ENCODE results near the gene SLC22A14. TPM values are rescaled to one million over a fixed set of nuclear protein-coding genes. Genes with fewer than 3 reads are reported as not detected.
"Not testable (repeated sequence)": the region's sequence is repeated elsewhere in the genome, so short reads cannot be mapped to it uniquely, and the experiment has no call there.

SLC22A14 gene
- polyA plus RNA-seq, 4 donors = 0.32 to 0.57 (median 0.42) TPM

DNA sequence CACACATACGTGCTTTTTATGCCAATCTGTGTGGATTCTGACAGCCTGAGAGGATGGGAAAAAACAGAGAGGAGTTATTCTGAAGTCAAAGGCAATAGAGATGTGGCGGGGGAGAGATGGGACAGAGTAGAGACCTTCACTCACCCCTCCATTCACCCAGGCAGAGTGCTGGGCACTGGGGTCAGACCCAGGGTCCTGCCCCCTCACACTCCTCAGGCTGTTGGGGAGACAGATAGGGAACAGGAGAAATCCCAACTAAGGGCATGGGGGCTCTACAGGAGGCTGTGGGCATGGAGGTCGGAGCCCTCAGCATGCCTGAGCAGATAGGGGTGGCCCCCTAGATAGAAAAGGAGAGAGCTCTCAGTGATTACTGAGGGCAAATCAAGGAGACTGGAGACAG lies 30.3 kb downstream of the SLC22A14 start:
- DNase-seq (ENCODE audit: low read depth in 4 of 4, low spot score in 3 of 4) = no peak

DNA sequence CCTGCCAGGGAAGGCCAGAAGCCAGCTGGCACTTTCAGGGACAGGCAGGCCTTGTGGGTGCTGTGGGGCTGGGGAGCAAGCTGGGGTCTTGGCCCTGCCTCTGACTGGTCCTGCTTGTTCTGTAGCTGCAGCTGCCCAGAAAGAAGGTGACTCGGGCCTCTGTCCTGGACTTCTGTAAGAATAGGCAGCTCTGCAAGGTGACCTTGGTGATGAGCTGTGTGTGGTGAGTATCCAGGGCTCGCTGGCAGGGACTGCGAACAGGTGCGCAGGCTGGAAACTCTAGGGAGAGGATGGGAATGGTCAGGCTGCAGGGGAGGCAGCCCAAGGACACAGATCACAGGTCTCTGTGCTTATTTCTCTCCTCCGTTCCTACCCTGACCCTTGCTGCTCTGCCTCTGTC lies 31.2 kb downstream of the SLC22A14 start:
- DNase-seq (ENCODE audit: low read depth in 4 of 4, low spot score in 3 of 4) = no peak

DNA sequence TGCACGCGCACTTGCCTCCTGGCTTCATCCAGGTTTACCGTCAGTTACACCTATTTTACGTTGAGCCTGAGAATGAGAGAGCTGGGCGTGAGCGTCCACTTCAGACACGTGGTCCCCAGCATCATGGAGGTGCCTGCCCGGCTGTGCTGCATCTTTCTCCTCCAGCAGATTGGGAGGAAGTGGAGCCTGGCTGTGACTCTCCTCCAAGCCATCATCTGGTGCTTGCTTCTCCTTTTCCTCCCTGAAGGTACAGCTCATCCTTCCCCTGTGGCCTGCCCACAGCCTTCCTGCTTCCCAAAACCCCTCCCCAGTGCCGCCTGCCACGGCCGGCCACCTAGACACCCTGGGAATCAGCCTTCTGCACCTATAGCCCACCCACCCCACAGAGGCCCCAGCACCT lies 31.6 kb downstream of the SLC22A14 start:
- DNase-seq (ENCODE audit: low read depth in 4 of 4, low spot score in 3 of 4) = no peak

DNA sequence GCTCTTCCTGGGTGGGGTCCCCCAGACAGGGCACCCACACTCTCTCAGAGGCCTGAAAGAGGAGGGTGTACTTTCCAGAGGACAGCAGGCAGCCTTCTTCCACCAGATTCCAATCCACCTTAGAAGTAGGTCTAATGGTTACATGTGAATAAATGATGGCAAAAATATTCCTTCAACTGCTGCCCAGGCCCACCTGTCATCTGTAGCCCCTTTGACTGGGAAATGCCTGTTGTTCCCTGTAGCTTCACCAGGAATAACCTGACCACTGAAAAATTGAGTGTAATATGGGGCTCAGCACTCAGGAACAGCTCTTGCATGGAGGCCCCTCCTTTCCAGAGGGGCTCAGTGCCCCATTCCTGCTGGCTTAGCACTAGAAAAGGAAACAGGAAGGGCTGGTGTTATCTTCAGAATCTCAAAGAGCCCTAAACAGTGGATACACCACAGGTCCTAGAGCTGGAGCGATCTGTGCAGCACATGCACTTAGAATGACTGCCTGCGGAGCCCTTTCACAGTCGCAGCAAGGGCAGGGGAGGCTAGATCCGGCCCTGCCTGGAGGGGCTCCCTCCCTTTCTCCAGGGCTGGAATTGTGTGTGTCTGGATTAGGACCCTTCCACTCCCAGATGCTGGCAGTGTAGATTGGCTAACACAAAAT lies 32.1 kb downstream of the SLC22A14 start:
- no peak for DNase-seq (ENCODE audit: low read depth in 4 of 4, low spot score in 3 of 4)

DNA sequence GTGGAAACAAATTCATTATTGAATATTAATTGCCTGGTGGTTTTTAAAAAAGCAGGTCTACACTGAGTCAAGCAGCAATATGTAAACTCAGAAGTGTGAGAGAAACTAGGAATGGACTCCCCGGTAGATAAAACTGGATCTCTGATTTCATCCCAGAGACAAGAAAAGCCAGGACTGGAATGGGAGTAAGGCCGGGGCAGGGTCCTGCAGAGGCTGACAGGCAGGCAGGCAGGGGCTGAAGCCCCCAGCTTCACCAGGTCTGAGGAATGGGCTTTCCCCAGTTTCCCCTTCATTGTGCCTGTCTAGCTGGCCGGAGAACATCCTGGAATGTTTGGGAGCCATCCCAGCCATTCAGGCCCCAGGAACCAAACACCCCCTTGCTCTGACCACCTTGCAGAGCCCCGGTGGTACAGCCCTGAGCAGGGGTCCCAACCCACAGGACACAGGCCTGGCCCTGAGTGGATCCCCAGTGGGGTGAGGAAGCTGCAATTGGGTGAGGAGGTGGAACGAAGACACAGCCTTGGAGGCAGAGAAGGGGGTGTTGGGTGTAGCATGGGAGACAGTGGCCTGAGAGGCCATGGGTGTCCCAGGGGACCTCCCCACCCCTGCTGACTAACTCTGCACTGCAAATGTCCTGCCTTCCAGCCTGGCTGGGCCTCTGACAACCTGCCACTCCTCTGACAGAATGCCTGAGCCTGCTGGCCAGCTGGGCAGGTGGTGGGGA lies 32.8 kb downstream of the SLC22A14 start:
- DNase-seq (ENCODE audit: low read depth in 4 of 4, low spot score in 3 of 4) = no peak

DNA sequence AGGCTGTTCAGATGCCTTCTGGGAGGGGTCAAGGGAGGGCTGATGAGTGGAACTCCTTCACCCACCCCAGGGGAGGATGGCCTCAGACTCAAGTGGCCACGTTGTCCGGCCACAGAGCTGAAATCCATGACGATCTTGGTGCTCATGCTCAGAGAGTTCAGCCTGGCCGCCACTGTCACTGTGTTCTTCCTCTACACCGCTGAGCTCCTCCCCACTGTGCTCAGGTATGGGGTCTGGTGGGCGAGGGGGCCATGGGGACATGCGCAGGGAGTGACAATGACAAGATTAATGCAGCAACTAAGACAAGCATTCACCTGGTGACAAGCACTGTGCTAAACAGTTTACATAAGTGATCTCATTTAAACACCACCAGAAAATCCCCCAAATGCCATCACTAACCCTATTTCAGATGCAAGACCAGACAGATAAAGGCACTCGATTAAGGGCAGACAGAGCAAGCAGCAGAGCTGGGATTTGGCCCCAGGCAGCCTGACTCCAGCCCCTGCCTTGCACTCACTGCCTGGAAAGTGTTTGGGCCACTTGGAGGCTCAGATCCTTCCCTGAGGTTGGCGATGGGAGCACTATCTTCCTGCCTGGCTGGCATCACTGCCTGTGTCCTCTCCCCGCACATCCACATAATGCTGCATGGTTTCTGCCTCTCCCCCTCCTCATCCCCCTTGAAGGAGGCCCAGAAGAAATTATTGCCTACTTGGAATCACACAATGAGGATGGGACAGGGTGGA lies 33.6 kb downstream of the SLC22A14 start:
- DNase-seq (ENCODE audit: low read depth in 4 of 4, low spot score in 3 of 4) = no peak

DNA sequence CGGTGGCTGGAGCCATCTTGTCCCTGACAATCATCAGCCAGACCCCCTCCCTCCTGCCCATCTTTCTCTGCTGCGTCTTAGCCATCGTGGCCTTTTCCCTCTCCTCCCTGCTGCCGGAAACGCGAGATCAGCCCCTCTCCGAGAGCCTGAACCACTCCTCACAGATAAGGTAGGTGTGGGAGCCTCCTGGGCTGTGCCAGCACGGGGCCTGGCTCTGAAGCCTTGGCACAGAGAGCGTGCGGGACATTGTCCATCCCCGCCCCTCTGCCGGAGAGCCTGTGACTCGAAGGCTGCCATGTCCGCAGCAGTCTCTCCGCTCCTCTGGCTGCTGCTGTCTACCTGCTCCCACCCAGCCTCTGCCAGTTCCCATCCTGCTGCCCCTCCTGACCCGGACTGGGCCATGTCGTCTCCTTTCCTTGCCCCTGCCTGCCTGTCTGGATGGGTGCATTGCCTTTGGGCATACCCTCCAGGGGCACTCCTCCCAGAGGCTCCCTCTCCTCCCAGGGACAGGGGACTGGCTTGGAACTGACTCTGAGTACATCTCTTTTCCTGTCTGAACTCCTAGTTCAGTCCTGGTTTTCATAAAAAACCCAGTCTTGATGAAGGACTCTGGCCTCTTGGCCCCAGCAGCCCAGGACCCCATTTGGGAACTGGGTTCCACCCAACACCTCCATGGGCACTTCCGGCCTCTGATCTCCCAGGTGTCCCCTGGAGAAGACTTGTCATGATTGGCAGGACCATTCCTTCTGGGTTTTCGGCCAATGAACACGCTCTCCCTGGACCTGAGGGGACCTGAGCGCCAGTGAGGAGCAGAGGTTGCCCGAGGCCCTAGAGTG lies 34.5 kb downstream of the SLC22A14 start:
- no peak for DNase-seq (ENCODE audit: low read depth in 4 of 4, low spot score in 3 of 4)

DNA sequence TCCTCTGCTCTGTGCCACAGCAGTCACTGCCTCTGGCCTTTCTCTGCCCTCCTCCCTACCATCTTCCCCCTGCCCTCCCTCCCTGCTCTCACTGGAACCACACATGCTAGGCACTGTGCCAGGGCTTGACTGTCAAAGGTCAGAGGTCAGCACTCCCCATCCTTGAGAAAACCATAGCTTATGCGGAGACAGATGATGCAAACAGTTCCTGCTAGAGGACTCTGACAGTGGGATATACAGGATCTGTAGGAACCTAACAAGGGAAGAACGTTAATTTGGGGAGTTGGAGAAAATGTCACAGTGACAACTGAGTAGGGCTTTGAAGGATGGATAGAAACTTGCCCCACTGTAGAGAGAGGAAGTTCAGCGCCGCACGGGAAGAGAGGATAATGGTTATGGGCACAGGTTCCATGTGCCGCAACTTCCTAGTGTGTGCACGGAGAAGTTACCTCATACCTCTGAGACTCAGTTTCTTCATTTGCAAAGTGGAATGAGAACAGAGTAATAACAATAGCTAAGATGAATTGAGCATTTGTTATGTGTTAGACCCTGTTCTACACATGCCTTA lies 35.2 kb downstream of the SLC22A14 start:
- DNase-seq (ENCODE audit: low read depth in 4 of 4, low spot score in 3 of 4) = no peak

DNA sequence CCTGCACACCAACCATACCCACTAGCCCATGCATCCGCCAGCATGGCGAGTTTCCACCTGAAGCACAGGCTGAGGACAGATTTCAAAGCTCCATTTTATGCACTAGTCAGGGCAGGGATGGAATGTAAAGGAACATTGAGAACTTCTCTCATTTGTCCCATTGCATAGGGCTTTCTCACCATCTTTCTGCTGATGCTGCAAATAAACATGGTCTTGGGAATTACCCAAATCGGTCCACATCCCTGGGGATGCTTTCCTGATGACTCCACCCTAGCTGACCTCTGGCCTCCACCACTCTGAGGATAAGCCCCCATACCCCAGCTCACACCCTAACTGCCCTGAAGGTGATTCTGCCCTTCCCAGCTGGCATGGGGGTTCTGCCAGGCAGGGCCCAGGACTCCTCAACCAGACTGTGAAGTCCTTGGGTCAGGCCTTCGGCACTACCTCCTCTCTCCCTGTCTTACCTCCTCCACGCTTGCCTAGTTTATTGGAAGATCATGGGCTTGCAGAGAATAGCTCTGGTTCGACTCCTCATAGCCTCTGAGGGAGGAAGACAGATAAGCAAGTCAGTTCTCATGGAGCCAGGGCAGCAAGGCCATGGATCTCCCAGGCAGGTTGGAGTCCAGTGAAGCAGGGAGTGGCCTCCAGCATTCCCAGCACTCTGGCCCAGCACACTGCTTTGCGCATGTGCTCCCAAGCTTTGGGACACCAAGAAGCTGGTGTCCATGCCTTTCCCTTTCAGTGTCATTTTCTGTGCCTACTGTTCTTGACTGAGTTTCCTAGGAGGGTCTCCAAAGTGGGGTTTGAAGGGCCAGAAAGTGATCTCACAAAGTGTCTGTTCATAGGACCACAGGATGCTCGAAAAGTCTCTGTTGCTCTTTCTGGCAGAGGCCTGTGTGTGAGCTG lies 36.9 kb downstream of the SLC22A14 start:
- DNase-seq (ENCODE audit: low read depth in 4 of 4, low spot score in 3 of 4) = no peak

DNA sequence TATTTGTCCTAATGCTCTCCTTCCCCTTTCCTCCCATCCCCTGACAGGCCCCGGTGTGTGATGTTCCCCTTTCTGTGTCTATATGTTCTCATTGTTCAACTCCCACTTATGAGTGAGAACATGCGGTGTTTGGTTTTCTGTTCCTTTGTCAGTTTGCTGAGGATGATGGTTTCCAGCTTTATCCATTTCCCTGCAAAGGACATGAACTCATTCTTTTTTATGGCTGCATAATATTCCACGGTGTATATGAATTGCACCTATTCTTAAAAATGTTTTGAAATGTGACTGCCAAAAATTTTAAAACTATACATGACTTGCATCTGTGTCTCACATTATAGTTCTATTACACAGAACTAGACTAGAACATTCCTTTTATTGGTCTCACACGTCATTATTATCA lies 38.5 kb downstream of the SLC22A14 start:
- DNase-seq (ENCODE audit: low read depth in 4 of 4, low spot score in 3 of 4) = not testable (repeated sequence)

DNA sequence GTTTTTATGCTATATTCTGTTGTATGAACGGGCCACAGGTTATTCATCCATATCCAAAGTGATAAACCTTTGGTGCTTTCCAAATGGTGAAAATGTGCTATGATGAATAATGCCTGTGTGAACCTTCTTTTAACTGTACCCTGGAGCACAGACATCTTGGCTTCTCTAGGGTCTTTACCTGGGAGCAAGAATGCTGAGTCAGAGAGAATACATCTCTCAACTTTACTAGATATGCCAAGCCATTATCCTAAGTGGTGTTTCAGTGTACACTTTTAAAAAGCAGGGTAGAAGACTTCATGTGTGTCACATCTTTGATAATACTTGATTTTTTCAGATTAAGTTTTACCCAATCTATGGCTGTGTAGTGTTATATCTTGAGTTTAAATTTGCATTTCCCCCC lies 41.0 kb downstream of the SLC22A14 start:
- no peak for DNase-seq (ENCODE audit: low read depth in 4 of 4, low spot score in 3 of 4)

DNA sequence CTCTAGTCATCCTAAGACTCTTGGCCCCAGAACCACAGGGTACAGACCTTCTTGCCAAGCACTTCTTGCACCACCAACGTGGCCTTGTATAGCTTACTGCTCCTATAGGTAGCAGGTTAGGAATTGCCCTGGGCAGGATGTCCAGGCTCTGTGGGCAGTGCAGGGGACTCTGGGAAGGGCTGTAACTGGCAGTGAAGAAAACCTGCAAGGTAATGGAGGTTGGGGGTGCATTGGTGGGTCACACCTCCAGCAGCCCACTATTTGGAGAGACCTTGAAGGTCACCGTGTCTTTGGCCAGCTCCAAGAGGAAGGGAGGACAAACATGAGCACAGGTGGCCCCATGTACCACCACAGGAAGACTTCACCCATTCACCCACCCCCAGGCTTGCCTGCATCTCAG lies 43.2 kb downstream of the SLC22A14 start:
- DNase-seq (ENCODE audit: low read depth in 4 of 4, low spot score in 3 of 4) = no peak

DNA sequence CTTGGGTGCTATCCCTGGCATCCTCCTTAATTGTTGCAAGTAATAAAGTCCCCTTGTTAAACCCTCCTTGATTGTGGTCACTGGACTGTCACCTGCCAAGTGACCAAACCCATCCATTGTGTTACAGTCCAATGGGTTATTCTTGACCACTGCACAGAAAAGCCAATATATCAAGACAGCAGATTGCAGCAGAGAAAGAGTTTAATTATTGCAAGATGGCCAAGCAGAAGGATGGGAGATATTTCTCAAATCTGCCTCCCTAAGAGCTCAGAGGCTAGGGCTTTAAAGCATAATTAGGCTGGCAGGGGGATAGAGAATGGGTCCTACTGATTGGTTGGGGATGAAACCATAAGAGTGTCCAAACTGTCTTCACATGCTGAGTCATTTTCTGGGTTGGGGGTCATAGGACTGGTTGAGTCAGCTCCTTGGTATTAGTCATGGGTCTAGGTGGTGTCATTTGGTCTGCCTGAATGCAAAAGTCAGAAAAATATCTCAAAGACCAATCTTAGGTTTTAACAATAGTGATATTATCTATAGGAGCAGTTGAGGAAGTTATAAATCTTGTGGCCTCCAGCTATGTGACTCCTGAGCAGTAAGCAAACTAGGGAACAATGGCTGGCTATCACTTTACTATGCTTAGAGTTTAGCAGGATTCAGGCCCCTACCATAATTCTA lies 45.4 kb downstream of the SLC22A14 start:
- DNase-seq (ENCODE audit: low read depth in 4 of 4, low spot score in 3 of 4) = no peak

DNA sequence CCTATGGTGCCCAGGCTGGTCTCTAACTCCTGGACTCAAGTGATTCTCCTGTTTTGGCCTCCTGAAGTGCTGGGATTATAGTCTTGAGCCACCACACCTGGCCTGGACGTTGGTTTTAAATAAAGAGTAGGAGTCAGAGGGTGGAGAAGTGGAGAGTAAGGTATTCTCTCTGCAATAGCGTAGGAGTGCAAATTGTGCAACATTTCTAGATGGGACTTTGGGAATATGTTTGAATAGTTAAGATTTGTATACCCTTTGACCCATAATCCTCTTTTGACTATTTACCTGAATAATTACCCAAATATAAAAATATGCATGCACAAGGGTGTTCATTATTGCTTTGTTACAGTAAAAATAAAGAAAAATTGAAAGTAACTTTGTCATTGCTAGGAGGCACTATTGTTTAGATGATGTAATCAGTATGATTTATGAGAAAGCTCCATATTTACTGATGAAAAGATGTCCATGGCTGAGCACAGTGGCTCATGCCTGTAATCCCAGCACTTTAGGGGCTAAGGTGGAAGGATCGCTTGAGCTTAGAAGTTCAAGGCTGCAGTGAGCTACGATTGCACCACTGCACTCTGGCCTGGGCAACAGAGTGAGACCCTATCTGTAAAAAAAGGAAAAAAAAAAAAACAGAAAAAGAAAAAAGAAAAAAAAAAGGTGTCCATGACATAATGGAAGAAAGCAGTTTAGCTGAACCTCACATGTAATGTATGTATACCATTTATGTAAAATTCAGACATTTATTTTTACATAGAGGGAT lies 49.3 kb downstream of the SLC22A14 start:
- DNase-seq (ENCODE audit: low read depth in 4 of 4, low spot score in 3 of 4) = no peak

DNA sequence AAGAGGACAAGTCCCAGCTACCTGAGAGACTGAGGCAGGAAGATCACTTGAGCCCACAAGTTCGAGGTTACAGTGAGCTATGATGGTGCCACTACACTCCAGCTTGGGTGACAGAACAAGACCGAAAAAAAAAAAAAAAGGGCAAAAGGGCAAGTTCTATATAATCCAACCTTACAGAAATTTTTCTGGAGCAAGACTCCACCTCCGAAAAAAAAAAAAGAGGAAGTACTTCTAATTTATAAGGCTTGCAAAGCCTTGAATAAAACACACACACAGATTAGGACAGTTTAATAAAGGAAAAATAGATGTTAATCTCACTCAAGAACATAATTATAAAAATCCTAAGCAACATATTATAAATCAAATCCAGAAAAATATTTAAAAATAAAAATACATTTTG lies 50.1 kb downstream of the SLC22A14 start:
- no peak for DNase-seq (ENCODE audit: low read depth in 4 of 4, low spot score in 3 of 4)

DNA sequence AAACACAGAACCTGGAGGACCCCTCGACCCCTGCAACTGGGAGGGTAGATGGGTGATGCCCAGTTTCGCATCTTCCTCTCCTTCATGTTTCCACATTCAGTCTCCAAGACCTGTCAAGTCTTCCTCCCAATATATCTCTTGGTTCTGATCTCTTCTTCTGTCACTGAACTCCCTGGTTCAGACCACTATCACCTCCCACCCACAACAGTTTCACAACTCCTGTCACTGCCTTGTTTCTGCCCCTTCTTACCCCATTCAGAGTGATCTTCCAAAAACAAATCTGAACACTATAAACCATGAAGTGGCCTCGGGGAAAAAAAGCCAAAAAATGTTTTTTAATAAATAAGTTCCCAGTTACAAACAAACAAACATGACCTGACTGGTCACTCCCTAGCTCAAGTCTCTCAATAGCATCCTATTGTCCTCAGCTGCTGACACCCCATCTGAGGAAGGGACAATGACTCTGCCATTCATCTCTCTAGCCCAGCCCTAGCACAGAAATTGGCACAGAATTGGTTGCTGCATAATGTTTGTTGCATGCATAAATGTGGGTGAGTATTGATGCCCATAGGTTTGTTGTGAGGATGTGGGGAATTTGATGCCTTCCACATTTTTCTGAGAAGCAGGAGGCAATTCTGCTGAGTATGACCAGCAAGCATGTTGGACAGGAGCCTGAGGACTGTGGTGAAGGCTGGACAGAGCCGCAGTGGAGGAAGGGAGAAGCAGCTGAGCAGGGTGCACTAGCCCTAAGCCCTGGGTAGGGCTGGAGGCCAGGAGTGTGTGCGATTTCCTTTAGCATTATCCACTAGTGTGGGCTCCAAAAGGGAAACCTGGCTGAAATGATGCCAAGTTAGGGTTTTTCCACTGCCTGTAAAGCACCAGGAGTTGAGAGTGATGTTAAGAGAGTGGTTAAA lies 52.3 kb downstream of the SLC22A14 start:
- no peak for DNase-seq (ENCODE audit: low read depth in 4 of 4, low spot score in 3 of 4)

DNA sequence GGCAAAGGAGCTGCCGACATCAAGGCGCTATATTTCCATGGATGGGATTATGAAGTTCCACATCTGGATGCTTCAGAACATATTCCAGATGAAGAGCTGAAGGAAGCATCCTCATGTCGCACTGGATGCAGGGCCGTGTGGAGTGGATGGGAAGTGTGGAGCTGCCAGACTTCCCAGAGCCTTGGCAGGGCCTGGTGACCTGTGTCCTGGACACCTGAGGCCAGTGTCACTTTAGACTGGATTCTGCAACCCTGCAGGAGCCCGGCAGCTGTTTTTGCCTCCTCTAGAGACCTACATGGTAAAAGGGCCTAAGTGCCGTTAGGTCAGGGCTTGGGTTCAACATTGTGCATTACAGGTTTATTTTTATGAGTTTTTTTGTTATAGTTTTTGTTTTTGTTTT lies 53.2 kb downstream of the SLC22A14 start:
- DNase-seq (ENCODE audit: low read depth in 4 of 4, low spot score in 3 of 4) = no peak
